Measurements from ENCODE around the gene BRINP1.

- TF ChIP-seq CTCF (IDR thresholded peaks at IDR 0.05) (no peak), POLR2A (IDR thresholded peaks at IDR 0.05) (no peak)
Measured at GRCh38 chr9:119153402-119153801, 215.8 kb downstream of the BRINP1 start.
